ENCODE data around the gene SLC4A11.

SLC4A11 gene

GRCh38 chr20:3239026-3239866, at the start of gene SLC4A11:
Gene SLC4A11 (minus strand): TSS chr20:3239190. CDS start chr20:3239137, 53 bp downstream.
- DNase-seq (ENCODE audit: low read depth in 2 of 2) = no peak

- no peak for DNase-seq (ENCODE audit: low read depth in 2 of 2)
These were observed 44.3 kb upstream of the SLC4A11 start for GRCh38 chr20:3283222-3283820.

GRCh38 chr20:3282271-3283221, 43.6 kb upstream of the SLC4A11 start:
- no peak for DNase-seq (ENCODE audit: low read depth in 2 of 2)

GRCh38 chr20:3281437-3281836, 42.4 kb upstream of the SLC4A11 start:
- no peak for DNase-seq (ENCODE audit: low read depth in 2 of 2)

GRCh38 chr20:3279761-3280160, 40.8 kb upstream of the SLC4A11 start:
- no peak for DNase-seq (ENCODE audit: low read depth in 2 of 2)

- no peak for DNase-seq (ENCODE audit: low read depth in 2 of 2)
These were observed 38.9 kb upstream of the SLC4A11 start for GRCh38 chr20:3277686-3278465.

GRCh38 chr20:3276680-3277015, 37.7 kb upstream of the SLC4A11 start:
- DNase-seq (ENCODE audit: low read depth in 2 of 2) = no peak

- DNase-seq (ENCODE audit: low read depth in 2 of 2) = no peak
These were observed 37.1 kb upstream of the SLC4A11 start for GRCh38 chr20:3275966-3276679.

- DNase-seq (ENCODE audit: low read depth in 2 of 2) = no peak
These were observed 36.3 kb upstream of the SLC4A11 start for GRCh38 chr20:3275064-3275935.

GRCh38 chr20:3273371-3273770, 34.4 kb upstream of the SLC4A11 start:
- no peak for DNase-seq (ENCODE audit: low read depth in 2 of 2)

GRCh38 chr20:3270051-3270450, 31.1 kb upstream of the SLC4A11 start:
- DNase-seq (ENCODE audit: low read depth in 2 of 2) = no peak

- DNase-seq (ENCODE audit: low read depth in 2 of 2) = no peak
These were observed 23.6 kb upstream of the SLC4A11 start for GRCh38 chr20:3262566-3262965.

- no peak for DNase-seq (ENCODE audit: low read depth in 2 of 2)
These were observed 19.4 kb upstream of the SLC4A11 start for GRCh38 chr20:3258429-3258828.

GRCh38 chr20:3255728-3256127, 16.7 kb upstream of the SLC4A11 start:
- DNase-seq (ENCODE audit: low read depth in 2 of 2) = no peak

- DNase-seq (ENCODE audit: low read depth in 2 of 2) = no peak
These were observed 12.8 kb upstream of the SLC4A11 start for GRCh38 chr20:3251806-3252205.

GRCh38 chr20:3250091-3250504, 11.1 kb upstream of the SLC4A11 start:
- DNase-seq (ENCODE audit: low read depth in 2 of 2) = no peak

- no peak for DNase-seq (ENCODE audit: low read depth in 2 of 2)
These were observed 10.0 kb upstream of the SLC4A11 start for GRCh38 chr20:3248993-3249347.

- no peak for DNase-seq (ENCODE audit: low read depth in 2 of 2)
These were observed 9.4 kb upstream of the SLC4A11 start for GRCh38 chr20:3248167-3248992.

GRCh38 chr20:3247638-3248037, 8.6 kb upstream of the SLC4A11 start:
- DNase-seq (ENCODE audit: low read depth in 2 of 2) = no peak
